Right lobe of liver (tissue), 6 donors: Measurements from ENCODE around the gene ORC5. TPM values are rescaled to one million over a fixed set of nuclear protein-coding genes. Genes with fewer than 3 reads are reported as not detected.

Source experiments
- ATAC-seq, 4 donors: fragments of 200-7000 bp; cut with Tn5 transposase; one replicate each; pipeline ENCODE4 v1.9.1; 2020; ENCODE audit warnings: mild to moderate bottlenecking in 4 of 4, moderate library complexity in 4 of 4
- DNase-seq, 3 donors: peaks; one replicate each; pipeline ENCODE4 v3.0.0-alpha.2; 2020
- H3K27ac ChIP-seq, 3 donors: fragments of 200-600 bp; one replicate each; pipeline ENCODE4 v1.8.0; 2022
- H3K27me3 ChIP-seq, 2 donors: fragments of 200-600 bp; one replicate each; pipeline ENCODE4 v1.8.0; 2022
- H3K36me3 ChIP-seq, 4 donors: fragments of 200-600 bp; sonication (generic) in 1 of 4; one replicate each; pipeline versions ENCODE4 v1.5.1 to v1.8.0; 2017 to 2022; ENCODE audit warnings: control low read depth in 1 of 4
- H3K4me1 ChIP-seq, 4 donors: fragments of 200-600 bp; sonication (generic) in 1 of 4; one replicate each; pipeline versions ENCODE4 v1.5.1 to v1.8.0; 2017 to 2022; ENCODE audit warnings: control low read depth in 1 of 4
- H3K4me3 ChIP-seq, 3 donors: fragments of 200-600 bp; one replicate each; pipeline ENCODE4 v1.8.0; 2022
- H3K9me3 ChIP-seq, 4 donors: fragments of 200-600 bp; sonication (generic) in 1 of 4; one replicate each; pipeline versions ENCODE4 v1.5.1 to v1.8.0; 2017 to 2022; ENCODE audit warnings: control low read depth in 1 of 4
- CTCF ChIP-seq, 4 donors: fragments of 200-600 bp in 3 of 4; fragments of 450-650 bp in 1 of 4; IDR thresholded peaks; one replicate each; pipeline versions ENCODE4 v1.5.1 to v1.8.0; 2016 to 2022; ENCODE audit warnings: antibody characterized with exemption in 4 of 4, mild to moderate bottlenecking in 2 of 4
- POLR2A ChIP-seq: fragments of 450-650 bp; IDR thresholded peaks from one replicate; pipeline ENCODE4 v1.6.1; 2017; ENCODE audit warnings: antibody characterized with exemption, mild to moderate bottlenecking
- WGBS: methylation state at CpG from one replicate; pipeline ENCODE4 v1.1.6; 2018; ENCODE audit warnings: low coverage, low lambda C conversion rate; ENCODE audit not compliant: insufficient coverage; ENCODE audit errors: missing lambda C conversion rate; 5-methylcytosine and 5-hydroxymethylcytosine counted together
- intact Hi-C, 2 donors: fragments of 100-400 bp; cut with DNase I; formaldehyde crosslinking; loops; one replicate each; pipeline versions ENCODE4 v1.11.2 to v1.14.1; 2022
- total RNA-seq, 6 experiments: library from RNA; depleted of rRNA in 2 of 6; stranded (reverse); fragments of >200 nt in 2 of 6; fragmentation: NEBNext Ultra II Directional in 3 of 6; extraction: Animal tissue kit (Norgen Biotek cat#: 25700) in 3 of 6; gene quantifications; one replicate each; pipeline versions ENCODE4 v1.1.0 to v1.2.4, GENCODE V29; 2016 to 2023
- donor health status: DM: no; HTN: yes; CAD: no.
- donor health status: DM: no; HTN: no; CAD: no.
- donor health status: DM: no; HTN: no; CAD: no.
- donor health status: DM: no; HTN: yes; CAD: no.
- donor health status: DM: no; HTN: yes; CAD: no.

Gene ORC5
- total RNA-seq, 6 experiments from 2014 or later = 6.7 to 16.6 (median 12.4) TPM

- no peak overlapping the region for H3K4me3 ChIP-seq
- TF ChIP-seq POLR2A (no peak), CTCF (IDR thresholded peaks at IDR 0.05) (no peak)
- no peak overlapping the region for H3K27ac ChIP-seq
- DNase-seq (no peak), ATAC-seq (no peak)
- 58% methylated on average over 1 of the region's 1 CpG for WGBS
- no peaks in the 10 kb centered on the region for H3K27me3 ChIP-seq
- no peaks in the 10 kb centered on the region for H3K9me3 ChIP-seq
- no peaks in the 10 kb centered on the region for H3K4me1 ChIP-seq
- no peaks in the 10 kb centered on the region for H3K36me3 ChIP-seq
- intact Hi-C loops = no loop called here
These were observed 95.2 kb downstream of the ORC5 start for GRCh38 chr7:104112623-104113022.

- Histone ChIP-seq H3K36me3 (no peaks in the 10 kb centered on the region), H3K4me3 (no peak overlapping the region), H3K27ac (no peak overlapping the region), H3K27me3 (no peaks in the 10 kb centered on the region), H3K9me3 (no peaks in the 10 kb centered on the region), H3K4me1 (no peaks in the 10 kb centered on the region)
- WGBS = 73% methylated on average over 2 of the region's 2 CpGs
- intact Hi-C loops = no loop called here
- ATAC-seq = no peak
- TF ChIP-seq CTCF (IDR thresholded peaks at IDR 0.05) (no peak), POLR2A (no peak)
- DNase-seq = no peak
These were observed 96.5 kb downstream of the ORC5 start for GRCh38 chr7:104111271-104111670.

GRCh38 chr7:104106108-104106905 lies 101.5 kb downstream of the ORC5 start:
- ATAC-seq (no peak), DNase-seq (no peak)
- Histone ChIP-seq H3K36me3 (no peaks in the 10 kb centered on the region), H3K4me1 (no peaks in the 10 kb centered on the region), H3K4me3 (no peak overlapping the region), H3K27me3 (no peaks in the 10 kb centered on the region), H3K9me3 (no peaks in the 10 kb centered on the region), H3K27ac (no peak overlapping the region)
- intact Hi-C loops = no loop called here
- TF ChIP-seq POLR2A = no peak
- no peak for TF ChIP-seq CTCF (IDR thresholded peaks at IDR 0.05)
- 76% methylated on average over 3 of the region's 3 CpGs for WGBS

- H3K4me1 ChIP-seq = no peaks in the 10 kb centered on the region
- H3K9me3 ChIP-seq = no peaks in the 10 kb centered on the region
- no peak overlapping the region for H3K27ac ChIP-seq
- ATAC-seq (no peak), DNase-seq (no peak)
- no peaks in the 10 kb centered on the region for H3K27me3 ChIP-seq
- TF ChIP-seq POLR2A (no peak), CTCF (IDR thresholded peaks at IDR 0.05) (no peak)
- no peak overlapping the region for H3K4me3 ChIP-seq
- H3K36me3 ChIP-seq = no peaks in the 10 kb centered on the region
- WGBS = no CpG with 5 or more reads among the region's 1 CpG
- intact Hi-C loops = no loop called here
These were observed 108.9 kb downstream of the ORC5 start for GRCh38 chr7:104098890-104099289.
